ENCODE data around the gene CCDC69.

GRCh38 chr5:151147033-151147432, 76.9 kb downstream of the CCDC69 start:
- TF ChIP-seq POLR2A (IDR thresholded peaks at IDR 0.05; ENCODE audit: low read depth, low read length) (no peak), POLR2AphosphoS5 (IDR thresholded peaks at IDR 0.05; ENCODE audit: low read depth, low read length) (no peak)
